NCI-H345 (cell line): ENCODE measurements around the gene PIPOX.

ENCODE experiments used
- DNase-seq: peaks from one replicate; lab custom pipeline; 2025; lab: John Stamatoyannopoulos, UW

Gene PIPOX

DNA sequence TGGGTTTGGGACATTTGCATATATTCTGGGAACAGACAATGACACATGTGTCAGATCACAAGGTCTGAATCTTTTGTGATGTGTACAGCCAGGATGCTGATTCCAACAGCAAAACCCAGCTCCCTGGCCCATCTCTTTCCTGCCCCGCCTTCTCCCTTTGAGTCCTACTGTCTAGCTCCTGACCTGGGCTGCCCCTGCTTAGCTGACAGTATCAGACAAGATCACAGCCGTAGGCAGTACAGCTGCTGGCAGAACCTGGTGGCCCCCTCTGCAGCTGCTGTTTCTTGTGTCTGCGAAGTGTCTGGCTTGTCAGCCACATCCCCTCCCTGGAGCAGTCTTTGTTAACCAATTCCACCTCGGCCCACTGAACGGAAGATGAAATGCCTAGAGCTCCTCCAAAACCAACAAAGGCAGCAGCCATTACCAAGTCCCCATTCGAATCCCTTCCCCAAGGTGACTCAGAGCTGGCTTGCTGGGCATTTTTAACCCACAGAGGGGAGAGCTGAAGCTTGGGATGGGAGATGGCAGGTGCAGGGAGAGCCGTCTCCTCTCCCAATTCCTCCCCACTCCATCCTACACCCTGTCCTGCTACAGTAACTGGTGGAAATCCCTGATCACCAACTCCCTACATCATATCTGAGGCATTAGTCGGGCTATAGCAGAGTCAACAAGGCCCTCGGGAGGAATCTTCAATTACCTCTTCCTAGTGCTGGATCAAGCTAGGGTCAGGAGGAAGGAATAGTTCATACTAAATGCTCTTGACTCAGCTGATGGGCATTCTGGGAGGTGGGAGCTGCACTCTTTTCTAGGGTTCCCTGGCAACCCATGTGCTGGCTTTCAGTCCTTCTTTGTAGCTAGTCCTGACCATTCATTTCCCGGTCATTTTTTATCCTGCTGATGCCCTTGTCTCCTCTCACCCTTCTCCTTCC is 5.8 kb downstream of the PIPOX start:
- no peak for DNase-seq

DNA sequence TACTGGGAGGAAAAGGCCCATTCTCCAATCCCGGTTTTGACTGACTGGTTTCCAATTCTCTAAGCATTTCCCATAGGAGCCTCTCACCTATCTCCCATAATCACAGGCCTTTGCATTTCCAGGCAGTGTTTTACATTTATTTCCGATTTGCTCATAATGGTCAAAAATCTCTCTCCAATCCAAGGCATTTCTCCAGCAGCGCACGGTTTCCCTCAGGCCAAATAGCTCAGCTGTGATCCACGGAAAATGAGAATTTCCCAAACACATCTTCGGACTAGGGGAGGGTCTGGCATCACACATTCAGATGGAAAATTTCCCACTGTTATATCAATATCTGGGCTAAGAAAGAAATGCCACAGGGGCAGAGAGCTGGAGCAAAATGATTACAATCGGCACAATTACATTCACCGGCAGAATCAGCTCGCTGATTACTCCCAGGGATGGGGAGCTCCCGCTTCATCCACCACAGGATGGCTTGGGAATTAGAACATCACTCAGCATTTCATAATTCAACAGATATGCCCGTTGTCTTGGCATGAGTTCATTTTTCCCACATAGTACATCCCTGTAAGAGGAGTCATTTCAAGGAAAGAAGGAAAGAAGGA is 6.7 kb downstream of the PIPOX start:
- no peak for DNase-seq

DNA sequence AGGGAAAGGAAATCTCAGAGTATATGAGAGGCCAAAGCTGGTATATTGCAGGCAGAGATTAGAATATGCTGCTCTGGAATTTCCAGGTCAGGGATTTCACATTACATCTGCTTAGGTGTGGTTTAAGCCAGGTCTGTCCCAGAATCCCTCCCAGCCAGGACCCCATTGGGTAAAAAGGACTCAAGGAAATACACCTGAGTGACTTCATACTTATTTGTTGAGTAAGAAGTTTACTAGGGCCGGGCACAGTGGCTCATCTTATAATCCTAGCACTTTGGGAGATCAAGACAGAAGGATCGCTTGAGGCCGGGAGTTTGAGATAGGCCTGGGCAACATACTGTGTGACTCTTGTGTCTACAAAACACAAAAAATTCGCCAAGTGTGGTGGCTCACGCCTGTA is 7.2 kb downstream of the PIPOX start:
- DNase-seq, result no peak

DNA sequence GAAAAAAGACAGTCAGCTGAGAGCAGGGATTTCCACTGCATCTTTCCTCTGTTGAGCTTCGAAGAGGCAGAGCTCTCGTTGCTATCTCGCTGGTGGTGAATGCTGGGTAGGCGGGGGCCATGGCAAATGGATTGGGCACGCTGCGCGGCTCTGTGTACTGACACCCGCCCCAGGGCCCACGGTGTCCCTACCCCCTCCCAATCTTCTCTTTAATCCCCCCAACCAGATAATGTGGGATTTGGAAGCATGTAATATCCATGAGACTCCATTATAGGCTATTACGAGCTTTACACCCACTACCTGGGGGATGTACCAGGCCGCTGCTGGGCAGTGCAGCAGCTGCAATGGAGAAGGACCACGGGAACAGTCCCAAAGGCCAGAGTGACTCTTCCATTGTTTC is 8.3 kb downstream of the PIPOX start:
- no peak for DNase-seq

DNA sequence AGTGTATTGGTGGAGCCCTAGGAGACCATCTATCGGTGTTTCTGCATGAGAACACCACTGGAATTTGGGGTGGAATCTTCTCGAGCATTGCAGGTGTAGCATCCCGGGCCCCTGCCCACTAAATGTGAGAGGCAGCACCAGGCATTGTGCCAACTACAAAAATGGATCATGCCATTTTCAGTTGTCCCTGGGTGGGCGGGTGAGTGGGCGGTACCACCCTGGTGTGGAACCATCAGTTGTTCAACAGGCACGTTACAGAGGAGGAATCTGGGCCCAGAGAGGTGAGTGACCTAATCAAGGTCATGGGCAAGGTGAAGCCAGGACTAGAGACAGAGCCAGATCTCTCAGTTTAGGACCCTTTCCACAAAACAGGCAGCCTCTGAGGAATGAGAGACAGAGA is 8.8 kb downstream of the PIPOX start:
- no peak for DNase-seq

DNA sequence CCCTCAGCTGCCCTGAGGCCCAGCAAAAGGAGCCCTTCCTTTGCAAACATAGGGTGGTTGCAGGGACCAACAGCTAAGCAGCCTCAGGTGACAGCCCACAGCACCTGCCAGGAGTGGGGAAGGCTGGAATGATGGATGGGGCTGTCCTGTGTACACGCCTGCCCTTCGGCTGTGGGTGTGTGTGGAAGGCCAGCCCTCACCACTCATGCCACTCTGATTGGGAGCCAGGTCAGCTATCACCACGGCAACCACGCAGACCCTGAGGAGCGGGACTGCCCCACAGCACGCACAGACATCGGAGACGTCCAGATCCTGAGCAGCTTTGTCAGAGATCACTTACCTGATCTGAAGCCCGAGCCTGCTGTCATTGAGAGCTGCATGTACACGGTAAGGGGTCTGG is 11.9 kb downstream of the PIPOX start:
- no peak for DNase-seq

DNA sequence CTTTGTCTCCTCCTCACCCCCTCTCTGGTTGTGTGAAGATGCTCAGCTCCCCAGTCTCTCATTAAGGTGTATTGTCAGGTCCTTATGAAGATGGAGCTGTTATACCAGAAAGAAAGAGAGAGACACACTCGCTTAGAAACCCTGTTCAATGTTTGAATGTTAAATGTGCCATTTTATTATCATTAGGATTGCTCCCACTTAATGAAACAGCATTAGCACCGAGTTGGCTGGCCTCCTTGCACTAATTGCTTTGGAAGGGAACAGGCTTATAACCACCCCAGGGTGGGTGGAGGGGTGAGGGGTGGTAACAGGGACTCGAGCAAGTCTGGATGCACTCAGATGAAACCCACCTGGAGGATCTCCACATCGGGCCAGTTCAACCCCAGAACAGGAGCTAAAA is 14.4 kb downstream of the PIPOX start:
- no peak for DNase-seq

DNA sequence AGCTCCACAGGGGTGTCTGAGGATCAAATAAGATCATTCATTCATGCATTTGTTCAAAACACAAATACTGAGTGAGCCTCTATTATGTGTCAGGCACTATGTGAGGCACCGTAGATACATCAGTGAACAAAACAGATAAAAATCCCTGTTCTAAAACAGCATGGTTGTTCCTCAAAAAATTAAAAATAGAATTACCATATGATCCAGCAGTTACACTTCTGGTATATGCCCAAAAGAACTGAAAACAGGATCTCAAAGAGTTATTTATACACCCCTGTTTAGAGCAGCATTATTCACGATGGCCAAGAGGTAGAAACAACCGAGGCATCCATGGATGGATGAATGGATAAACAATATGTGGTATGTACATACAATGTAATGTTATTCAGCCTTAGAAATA is 15.4 kb downstream of the PIPOX start:
- DNase-seq, result no peak

DNA sequence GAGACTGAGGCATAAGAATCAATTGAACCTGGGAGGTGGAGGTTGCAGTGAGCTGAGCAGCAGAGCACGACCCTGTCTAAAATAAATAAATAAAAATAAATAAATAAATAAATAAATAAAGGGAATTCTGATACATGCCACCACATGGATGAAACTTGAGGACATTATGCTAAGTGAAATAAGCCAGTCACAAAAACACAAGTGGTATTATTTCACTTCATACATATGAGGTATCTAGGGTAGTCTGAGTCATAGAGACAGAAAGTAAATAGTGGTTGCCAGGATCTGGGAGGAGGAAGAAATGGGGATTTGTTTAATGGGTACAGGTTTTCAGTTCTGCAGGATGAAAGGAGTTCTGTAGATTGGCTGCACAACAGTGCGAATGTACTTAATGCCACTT is 16.3 kb downstream of the PIPOX start:
- DNase-seq, result no peak

DNA sequence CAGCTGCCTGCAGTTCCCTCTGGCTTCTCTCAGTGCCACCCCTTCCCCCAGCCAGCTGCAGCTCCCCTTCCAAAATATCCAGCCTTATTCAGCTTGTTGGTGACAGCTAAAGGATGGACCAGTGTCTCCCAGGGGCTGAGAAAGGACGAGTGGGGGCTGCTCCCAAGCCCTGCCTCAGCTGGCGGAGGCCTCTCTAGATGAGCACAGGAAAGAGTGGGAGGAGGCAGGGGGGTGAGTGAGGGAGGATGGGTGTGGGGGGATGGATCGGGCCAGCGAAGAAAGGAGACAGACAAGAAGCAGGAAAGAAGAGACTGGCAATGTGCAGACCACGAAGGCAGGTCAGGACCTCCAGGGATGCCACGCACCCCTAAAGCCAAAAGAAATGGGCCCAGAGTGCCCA is 17.5 kb downstream of the PIPOX start:
- no peak for DNase-seq

DNA sequence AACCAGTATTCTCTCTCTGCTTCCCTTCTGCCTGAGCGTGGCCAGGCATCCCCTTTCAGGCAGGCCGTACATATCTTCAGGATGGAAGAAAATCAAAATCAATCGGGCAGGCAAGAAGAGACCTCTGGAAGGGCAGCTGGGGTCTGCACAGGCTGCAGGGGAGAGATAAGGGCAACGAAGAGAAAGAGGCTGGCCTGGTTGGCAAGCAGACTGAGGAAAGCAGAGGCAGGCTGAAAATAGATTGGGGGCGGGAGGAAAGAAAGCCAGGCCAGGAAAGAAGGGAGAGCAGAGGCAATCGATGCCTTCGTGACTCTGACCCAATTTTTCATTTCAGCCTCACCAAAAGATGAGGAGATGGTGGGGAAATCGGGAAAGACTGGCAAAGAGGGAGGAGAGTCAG is 18.1 kb downstream of the PIPOX start:
- no peak for DNase-seq

DNA sequence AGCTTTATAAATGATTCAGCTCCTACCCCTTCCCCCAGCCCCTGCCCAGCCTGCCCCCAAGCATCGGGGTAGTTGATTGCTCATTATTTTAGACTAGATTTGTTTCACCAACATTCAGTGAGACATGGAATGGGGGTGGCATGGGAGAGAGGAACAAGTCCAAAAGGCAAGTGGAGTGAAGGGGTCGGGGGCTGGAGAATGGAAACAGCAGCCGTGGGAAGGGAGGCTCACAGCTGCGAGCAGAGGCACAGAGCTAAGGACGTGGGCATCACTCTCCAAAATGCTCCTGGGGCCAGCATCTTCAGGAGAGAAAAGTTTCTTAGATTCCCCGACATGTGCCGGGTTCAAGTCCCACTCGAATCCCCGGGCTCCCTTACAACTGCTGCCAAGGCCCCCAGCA is 19.3 kb downstream of the PIPOX start:
- no peak for DNase-seq

DNA sequence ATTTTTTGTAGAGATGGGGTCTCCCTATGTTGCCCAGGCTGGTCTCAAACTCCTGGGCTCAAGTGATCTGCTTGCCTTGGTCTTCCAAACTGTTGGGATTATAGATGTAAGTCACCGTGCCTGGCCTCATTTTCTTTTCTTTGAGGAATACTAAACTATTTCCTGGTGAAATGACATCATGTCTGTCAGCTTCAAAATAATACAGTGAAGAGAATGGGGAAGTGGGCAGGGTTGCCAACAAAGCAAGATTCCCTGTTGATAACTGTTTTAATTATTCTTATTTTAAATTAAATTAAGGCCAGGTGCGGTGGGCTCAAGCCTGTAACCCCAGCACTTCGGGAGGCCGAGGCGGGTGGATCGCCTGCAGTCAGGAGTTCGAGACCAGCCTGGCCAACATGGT is 21.1 kb downstream of the PIPOX start:
- no peak for DNase-seq

DNA sequence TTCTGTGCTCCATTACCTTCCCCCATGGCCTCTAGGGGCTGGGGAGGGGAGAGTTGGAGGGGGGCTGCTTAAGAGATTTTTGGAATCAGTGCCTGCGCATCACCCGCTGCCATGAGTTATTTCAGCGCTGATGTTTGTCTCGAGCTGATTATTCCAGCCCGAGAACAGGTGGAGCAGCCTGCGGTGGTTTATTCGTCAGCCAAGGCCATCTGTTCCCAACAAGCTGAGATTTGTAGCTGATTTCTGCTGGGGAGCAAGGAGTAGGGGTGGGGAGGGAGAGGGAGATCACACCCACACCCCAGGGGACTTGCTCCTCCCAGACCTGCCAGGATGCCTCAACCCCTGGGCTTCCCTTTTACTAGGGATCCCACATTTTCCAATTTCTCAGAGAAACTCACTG is 23.1 kb downstream of the PIPOX start:
- no peak for DNase-seq

DNA sequence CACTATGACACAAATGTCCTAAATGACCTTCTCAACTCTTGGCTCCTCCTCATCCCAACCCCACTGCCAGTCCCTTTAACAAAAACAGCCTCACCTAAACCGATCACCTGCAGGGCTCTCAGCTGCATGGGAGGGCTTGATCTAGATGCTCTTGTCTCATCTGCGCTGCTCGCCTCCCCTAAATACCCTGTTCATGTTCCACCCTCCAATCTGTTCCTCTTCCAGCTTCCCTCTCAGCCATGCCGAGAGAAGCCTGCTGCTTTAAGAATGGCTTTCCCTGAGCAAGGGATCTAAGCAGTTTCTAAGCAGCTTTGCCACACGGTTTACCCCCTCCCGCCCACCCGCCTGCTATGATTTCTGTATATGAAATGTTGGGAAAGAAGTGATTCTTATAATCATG is 23.7 kb downstream of the PIPOX start:
- no peak for DNase-seq

DNA sequence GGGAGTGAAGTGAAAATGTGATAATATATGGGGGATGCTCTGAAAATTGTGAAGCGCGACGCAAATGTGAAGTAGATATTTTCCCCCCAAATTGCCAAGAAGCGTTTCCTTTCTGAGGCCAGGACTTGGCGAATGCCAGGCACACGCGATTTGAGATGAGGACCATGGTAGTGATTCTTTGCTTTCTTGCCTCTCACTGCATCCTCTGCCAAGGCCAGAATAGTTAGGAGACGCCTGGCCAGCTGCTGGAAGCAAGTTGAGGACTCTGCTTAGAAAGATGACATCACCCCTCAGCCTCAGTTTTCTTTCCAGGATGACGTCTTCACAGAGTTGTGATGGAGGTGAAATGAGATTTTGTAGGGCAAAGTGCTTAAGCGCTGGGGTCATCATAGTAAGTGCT is 25.9 kb downstream of the PIPOX start:
- DNase-seq, result no peak

DNA sequence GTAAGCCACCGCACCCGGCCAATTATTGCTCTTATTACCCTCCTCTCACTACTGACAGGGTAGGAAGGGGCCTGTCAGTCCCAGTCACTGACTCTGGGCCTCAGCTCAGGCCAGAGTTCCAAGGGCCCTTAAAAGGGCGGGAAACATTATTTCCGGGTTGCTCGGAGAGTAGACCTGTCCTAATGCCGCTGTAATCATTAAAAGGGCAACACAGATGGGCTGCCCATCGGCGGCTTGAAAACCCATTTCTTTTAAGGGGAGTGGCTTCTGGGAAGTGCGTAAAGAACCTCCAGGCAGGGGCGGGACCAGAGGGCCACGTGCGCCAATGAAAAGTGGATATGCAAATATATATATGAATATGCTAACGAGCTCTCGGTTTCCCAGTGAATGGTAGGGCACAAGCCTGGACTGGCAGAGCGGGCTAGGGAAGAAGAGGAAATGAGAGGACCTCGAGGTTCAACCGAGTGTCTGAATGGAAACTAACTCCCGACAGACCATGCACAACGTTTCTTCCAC is 26.6 kb downstream of the PIPOX start:
- DNase-seq, result no peak

DNA sequence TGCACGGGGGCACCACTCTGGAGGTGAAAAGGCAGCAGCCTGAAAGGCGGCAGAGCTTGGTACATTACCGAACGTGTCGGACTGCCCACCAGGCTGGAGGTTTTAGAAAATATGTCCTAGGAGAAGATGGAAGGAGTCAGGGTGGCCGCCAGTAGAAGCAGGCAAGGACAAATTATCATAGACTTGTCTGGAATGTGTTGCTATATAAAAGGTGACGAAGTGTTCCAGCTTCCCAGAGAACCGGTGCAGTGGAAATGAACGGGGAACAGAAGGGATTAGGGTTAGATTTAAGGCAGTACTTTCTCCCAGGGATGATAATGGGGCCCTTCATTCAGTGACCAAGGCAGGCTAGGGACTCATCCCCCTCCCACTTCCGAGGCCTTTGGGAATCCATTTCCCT is 27.4 kb downstream of the PIPOX start:
- DNase-seq, result no peak

DNA sequence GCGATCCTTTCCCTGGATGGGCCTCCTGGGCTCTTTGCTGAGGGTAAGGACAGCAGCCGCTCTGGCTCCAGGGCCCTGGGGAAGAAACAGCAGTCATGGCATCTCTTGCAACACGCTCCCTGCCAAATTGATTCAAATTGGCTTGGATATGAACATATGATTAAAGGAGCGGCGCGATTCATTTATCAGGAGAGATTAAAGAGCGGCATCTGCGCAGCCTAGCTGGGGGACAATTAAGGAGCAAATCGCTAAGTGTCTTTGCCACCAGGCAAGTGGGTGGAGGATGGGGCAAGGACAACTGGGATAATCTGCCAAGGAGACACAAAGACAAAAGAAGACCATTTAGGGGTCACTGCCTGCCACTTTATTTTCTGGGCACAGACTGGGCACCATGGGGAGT is 27.8 kb downstream of the PIPOX start:
- no peak for DNase-seq

DNA sequence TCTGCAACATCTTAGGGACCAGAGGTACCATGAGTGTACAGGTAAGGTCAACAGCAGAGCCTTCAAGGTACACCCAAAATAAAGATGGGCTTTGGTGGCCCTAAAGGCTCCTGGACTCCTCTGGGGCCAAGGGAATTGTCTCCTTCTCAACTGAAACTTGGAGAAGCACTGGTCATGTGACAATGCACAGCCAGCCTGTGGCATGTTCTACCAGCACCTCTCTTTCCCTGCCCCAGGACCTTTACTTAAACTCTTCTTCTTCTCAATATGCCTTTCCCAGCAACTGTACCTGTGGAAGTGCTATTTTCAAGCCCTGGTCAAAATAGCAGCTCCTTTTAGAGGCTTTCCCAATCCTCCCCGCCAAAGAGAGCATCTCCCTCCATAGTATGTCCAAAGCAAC is 28.4 kb downstream of the PIPOX start:
- DNase-seq, result no peak

DNA sequence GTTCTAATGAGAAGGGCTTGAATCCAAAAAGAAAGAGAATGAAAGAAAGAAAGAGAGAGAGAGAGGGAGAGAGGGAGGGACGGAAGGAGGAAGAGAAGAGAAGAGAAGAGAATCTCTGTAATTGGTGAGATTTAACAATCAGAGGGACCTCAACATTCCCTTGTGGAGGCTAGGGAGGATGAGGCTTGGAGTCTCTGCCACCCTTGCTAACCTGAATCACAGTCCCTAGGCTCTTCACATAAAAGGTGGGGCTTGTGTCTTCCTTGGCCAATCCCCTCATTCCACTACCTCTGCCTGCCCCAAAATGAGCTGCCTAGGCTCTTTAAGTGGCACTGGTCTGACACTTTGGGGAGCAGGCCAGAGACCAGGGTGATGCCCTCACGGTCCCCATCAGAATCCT is 30.1 kb downstream of the PIPOX start:
- DNase-seq, result no peak

DNA sequence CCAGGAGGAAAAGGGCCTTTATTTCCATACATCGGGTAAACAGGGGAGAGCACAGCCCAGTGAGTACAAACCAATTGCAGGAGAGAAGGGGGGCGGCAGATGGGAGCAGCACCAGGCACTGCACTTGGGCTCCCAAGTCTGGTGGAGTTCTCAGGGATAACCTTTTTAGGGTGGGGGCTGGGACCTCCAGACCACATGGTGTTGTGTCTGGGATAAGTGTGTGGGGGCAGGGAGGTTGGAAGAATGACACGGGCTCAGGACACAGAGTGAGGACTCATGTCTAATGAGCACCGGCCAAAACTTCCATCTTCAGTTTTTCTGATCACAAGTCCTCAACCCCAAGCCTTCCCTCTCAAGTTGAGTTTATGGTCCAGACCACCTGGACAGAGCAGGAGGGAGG is 30.6 kb downstream of the PIPOX start:
- no peak for DNase-seq

DNA sequence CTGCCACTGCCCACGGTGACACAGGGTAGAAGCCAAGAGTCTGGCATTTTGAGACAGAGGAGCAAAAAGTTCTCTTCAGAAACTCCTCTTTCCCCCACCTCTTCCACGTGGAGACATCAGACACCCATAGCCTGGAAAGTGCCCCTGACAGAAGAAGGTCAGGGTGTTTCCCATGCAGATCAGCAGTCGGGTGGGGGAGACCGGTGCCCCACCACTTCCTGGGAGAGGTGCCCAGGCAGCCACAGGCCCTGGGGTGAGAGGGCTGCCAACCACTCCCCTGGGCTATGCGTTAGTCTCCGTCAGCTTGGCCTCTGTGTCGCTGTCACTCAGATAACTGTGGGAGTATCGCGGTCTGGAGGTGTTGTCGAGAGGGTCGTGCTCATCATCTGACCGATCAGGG is 31.5 kb downstream of the PIPOX start:
- no peak for DNase-seq

DNA sequence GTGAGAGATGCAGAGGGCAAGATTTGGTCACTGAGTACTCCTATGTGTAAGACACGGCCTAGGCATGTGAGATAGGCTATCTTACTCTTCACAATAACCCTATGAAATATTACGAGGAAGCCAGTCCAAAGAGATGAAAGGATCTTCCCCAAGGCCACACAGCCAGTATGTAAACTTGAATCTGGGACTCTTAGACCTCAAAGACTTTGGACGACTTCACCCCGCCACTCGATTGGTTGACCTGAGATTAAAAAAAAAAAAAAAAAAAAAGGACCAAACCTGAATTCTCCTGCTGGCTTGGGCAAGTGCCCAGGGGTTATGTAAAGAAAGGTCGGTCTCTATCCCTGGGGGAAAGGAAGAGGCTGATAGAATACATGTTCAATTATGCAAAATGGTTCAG is 33.1 kb downstream of the PIPOX start:
- no peak for DNase-seq
